ENCODE data around the gene SHLD2. TPM values are rescaled to one million over a fixed set of nuclear protein-coding genes. Genes with fewer than 3 reads are reported as not detected.
"Not testable (repeated sequence)": the region's sequence is repeated elsewhere in the genome, so short reads cannot be mapped to it uniquely, and the experiment has no call there.

Gene SHLD2
- polyA plus RNA-seq, 12 donors: 16.9 to 29.8 (median 23.4) TPM; not detected in 1

DNA sequence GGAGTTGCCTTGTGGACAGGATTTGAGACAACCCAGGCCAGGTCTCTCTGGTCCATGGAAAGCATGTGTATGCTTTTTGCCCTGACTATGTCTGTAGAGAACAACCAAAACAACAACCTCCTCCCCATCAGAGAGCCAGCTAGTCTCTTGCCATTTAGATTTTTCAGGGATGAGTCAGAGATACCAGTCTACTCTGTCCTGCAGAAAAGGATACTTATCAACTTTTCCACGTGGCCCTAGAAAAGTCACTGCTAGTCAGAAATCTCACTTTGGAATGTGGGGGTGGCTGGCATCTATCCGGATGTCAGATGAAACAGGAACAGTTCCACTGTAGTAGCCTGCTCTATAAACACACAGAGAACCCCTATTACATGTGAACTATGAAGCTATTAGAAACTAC lies 116.8 kb downstream of the SHLD2 start:
- not testable (repeated sequence) for DNase-seq

GRCh38 chr10:87213150-87213765 lies 118.3 kb downstream of the SHLD2 start:
- not testable (repeated sequence) for DNase-seq

DNA sequence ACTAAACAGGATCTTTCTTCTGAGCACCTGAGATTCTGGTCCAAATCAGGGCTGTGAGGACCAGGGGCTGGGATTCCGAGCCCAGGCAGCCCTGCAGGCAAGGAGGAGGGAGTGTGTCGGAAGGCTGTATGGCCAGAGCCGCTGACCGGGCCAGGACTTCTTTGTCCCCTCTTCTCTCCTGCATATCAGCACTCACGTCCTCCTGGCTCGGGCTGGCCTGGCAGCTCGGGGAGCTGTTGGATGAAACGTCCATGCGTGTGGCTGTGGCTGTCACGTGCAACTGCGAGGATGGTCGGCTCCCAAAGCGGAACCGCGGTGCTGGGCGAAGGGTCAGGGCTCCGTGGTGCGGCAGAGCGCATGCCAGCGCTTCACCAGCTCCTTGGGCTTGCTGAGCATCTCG lies 118.8 kb downstream of the SHLD2 start:
- not testable (repeated sequence) for DNase-seq

DNA sequence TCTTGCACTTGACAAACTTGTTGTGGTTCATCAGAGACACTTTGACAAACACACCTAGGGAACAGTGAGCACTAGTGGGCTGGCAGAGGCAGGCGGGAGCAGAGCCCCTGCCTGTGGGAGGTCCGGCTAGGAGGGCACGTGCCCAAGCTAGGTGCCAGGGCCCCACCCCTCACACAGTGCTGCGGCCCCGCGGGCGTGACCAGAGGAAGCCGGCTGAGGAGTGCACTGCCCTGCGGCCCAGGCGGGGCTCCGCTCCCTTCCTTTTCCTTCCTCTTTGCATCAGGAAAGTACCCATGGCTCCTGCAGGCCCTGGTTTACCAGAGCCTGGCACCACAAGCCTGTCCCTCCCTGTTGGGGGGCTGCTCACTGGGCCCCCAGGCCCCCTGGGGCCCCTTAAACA lies 121.1 kb downstream of the SHLD2 start:
- DNase-seq: not testable (repeated sequence)

- not testable (repeated sequence) for DNase-seq
These were observed 124.4 kb downstream of the SHLD2 start for GRCh38 chr10:87219370-87219769.

DNA sequence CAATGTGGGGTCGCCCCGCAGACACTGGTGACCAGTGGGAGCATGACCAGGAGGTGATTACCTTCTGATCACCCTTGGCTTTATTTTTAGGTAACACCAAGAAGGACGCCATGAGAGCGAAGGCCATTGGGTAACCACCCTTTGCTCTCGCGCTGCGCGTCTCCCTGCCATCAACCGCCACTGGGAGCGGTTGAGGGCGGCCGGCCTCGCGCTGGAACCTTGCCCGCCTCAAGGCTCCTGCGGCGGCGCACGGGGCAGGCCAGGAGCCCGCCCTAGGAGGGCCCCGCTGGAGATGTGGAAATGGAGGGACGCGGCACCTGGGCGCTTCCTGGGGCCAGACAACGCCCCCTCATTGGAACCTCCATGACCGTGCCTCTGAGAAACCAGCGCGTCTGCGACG lies 127.8 kb downstream of the SHLD2 start:
- not testable (repeated sequence) for DNase-seq

DNA sequence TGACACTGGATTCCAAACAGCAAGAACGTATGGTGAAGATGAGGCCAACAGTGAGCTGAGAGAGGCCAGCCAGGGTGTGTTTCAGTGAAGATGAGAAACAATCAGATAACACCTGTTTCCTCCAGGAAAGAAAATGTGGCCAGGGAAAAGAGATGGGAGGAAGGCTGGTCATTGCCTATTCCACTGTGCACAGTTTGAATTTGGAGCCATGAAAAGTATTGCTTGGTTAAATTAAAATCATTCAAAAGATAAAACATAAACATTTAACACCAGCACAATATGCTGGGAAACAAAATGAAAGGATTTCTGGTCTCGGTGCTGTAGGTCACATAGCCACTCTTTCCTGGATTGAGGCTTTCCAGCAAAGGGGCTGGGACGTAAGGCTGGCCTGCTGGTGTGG lies 130.1 kb downstream of the SHLD2 start, which contains the start of gene NUTM2A:
Gene NUTM2A (plus strand): TSS at position 301 of the 400 bp plus-strand sequence. CDS start 383 bp downstream, outside the sequence.
- not testable (repeated sequence) for DNase-seq

DNA sequence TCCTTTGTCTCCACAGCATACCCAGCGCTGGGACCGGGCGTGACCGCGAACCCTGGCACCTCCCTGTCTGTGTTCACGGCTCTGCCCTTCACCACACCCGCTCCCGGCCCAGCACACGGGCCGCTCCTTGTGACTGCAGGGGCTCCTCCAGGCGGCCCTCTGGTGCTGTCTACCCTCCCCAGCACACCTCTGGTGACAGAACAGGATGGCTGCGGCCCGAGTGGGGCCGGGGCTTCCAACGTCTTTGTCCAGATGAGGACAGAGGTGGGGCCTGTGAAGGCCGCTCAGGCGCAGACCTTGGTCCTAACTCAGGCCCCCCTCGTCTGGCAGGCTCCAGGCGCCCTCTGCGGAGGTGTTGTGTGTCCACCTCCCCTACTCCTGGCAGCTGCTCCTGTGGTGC lies 133.2 kb downstream of the SHLD2 start:
- not testable (repeated sequence) for DNase-seq

DNA sequence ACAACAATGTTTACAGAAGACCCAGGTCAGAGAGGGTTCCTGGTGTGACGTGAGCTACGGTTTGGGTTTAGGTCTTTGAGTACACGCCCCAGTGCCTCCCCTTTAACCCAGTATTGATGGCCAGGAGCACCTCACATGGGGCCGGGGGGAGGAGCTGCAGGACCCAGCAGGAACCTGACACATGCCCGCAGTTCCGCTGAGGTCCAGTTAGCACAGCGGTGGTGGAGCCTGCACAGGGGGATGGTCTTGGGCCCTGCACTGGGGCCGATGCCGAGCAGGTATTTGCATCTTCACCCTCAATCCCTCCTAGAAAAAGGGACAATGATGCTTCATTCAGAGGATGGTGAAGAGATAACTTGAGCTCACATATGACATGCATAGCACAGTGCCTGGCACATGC lies 134.2 kb downstream of the SHLD2 start:
- DNase-seq: not testable (repeated sequence)

GRCh38 chr10:87234854-87235253 lies 139.8 kb downstream of the SHLD2 start:
- not testable (repeated sequence) for DNase-seq

- not testable (repeated sequence) for DNase-seq
These were observed 142.2 kb downstream of the SHLD2 start for GRCh38 chr10:87237244-87237643.

DNA sequence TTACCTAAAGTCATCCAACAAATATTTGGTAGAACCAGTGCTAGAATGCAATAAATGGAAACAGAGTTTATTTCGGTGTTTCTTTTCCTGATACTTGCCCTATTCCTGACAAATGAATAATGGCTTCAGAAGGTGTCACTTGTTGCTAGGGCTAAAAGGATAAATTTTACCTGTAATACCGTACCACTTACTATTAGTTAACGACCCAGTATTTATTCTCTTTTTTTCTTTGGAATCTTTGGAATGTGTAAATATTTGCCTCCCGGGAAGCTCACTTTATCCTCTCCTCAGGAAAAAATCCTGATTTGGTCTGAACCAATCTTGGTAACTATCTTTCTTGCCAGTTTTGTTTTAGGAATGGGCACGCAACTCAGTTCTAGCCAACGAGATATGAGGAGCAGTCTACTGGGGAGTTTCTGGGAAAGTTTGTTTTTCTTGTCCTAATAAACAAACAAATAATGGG lies 144.4 kb downstream of the SHLD2 start:
- not testable (repeated sequence) for DNase-seq

Other genes starting within 250 kb of the SHLD2 start
- 10 to 100 TPM in 11 of 12 donors, not detected in 1; 17.1 to 23.0 (median 19.4) TPM for gene MMRN2, start 137.6 kb upstream of the SHLD2 start, polyA plus RNA-seq (ENCODE audit: insufficient read length in 12 of 12)
- 10 to 100 TPM in 2 of 12 donors, 1 to 10 TPM in 9, not detected in 1; 3.1 to 50.4 (median 4.4) TPM for gene SNCG, start 136.6 kb upstream of the SHLD2 start, polyA plus RNA-seq (ENCODE audit: insufficient read length in 12 of 12)
- 10 to 100 TPM in 1 of 12 donors, 1 to 10 TPM in 8, under 1 TPM in 1, not detected in 2; 0.56 to 10.1 (median 4.0) TPM for gene ADIRF, start 126.7 kb upstream of the SHLD2 start, polyA plus RNA-seq (ENCODE audit: insufficient read length in 12 of 12)
- gene FAM25A, start 74.9 kb upstream of the SHLD2 start, polyA plus RNA-seq (ENCODE audit: insufficient read length in 12 of 12): not detected
- gene GLUD1, start 363 bp upstream of the SHLD2 start, polyA plus RNA-seq (ENCODE audit: insufficient read length in 12 of 12): 100 to 1,000 TPM in 1 of 12 donors, 10 to 100 TPM in 11; 40.9 to 141 (median 62.0) TPM
- 1 to 10 TPM in 10 of 12 donors, not detected in 2; 1.5 to 4.3 (median 2.1) TPM for gene NUTM2A, start 130.2 kb downstream of the SHLD2 start, polyA plus RNA-seq (ENCODE audit: insufficient read length in 12 of 12)

Data from muscle of arm (tissue), 12 donors.